HepG2 (cell line): Measurements from ENCODE around the gene SOX12. TPM values are rescaled to one million over a fixed set of nuclear protein-coding genes. Genes with fewer than 3 reads are reported as not detected.

ENCODE experiments used
- ATAD3A ChIP-seq: sonication (generic); formaldehyde crosslinking; IDR thresholded peaks from 2 replicates; pipeline ENCODE4 v1.4.0; 2020; ENCODE audit warnings: missing genetic modification reagents
- FOXM1 ChIP-seq: sonication (generic); formaldehyde crosslinking; IDR thresholded peaks from 2 replicates; pipeline ENCODE4 v1.5.0; 2020; ENCODE audit warnings: missing genetic modification reagents
- KDM5B ChIP-seq: sonication (generic); formaldehyde crosslinking; IDR thresholded peaks from 2 replicates; pipeline ENCODE4 v1.4.0; 2020; ENCODE audit warnings: missing genetic modification reagents, mild to moderate bottlenecking, borderline replicate concordance
- RARA ChIP-seq: IDR thresholded peaks from 2 replicates; pipeline ENCODE4 v1.6.1; 2016; ENCODE audit warnings: missing genetic modification reagents, missing compliant biosample characterization
- RELA ChIP-seq: sonication (generic); formaldehyde crosslinking; IDR thresholded peaks from 2 replicates; pipeline ENCODE4 v1.4.0; 2020; ENCODE audit warnings: missing genetic modification reagents
- REPIN1 ChIP-seq: sonication (generic); formaldehyde crosslinking; IDR thresholded peaks from 2 replicates; pipeline ENCODE4 v1.8.0; 2022; ENCODE audit warnings: missing genetic modification reagents, low read depth, mild to moderate bottlenecking, borderline replicate concordance
- RFX1 ChIP-seq: fragments of 450-650 bp; IDR thresholded peaks from 2 replicates; pipeline ENCODE4 v1.6.1; 2017
- SIX4 ChIP-seq: sonication (generic); formaldehyde crosslinking; IDR thresholded peaks from 2 replicates; pipeline ENCODE4 v1.4.0; 2020; ENCODE audit warnings: missing genetic modification reagents
- SYNCRIP ChIP-seq: fragments of 200-400 bp; formaldehyde crosslinking; IDR thresholded peaks from 2 replicates; pipeline ENCODE4 v1.6.1; 2018; ENCODE audit warnings: mild to moderate bottlenecking, low read depth, low read length; ENCODE audit not compliant: insufficient read depth
- ZC3H4 ChIP-seq: sonication (generic); formaldehyde crosslinking; IDR thresholded peaks from 2 replicates; pipeline ENCODE4 v1.4.0; 2020; ENCODE audit warnings: missing genetic modification reagents, borderline replicate concordance
- ZNF44 ChIP-seq: sonication (generic); formaldehyde crosslinking; IDR thresholded peaks from 2 replicates; pipeline ENCODE4 v1.5.1; 2020; ENCODE audit warnings: mild to moderate bottlenecking, missing genetic modification reagents
- ZNF547 ChIP-seq: sonication (generic); formaldehyde crosslinking; IDR thresholded peaks from 2 replicates; pipeline ENCODE4 v1.5.1; 2020; ENCODE audit warnings: mild to moderate bottlenecking, missing genetic modification reagents
- ZNF550 ChIP-seq: sonication (generic); formaldehyde crosslinking; IDR thresholded peaks from 2 replicates; pipeline ENCODE4 v1.4.0; 2020; ENCODE audit warnings: mild to moderate bottlenecking, missing genetic modification reagents, borderline replicate concordance
- polyA plus RNA-seq, 8 experiments: library from polyadenylated mRNA; depleted of rRNA in 3 of 8; stranded (reverse) in 7 of 8; unstranded in 1 of 8; fragments of >200 nt; fragmentation: Illumina TruSeq in 4 of 8; extraction: Trizol in 4 of 8; gene quantifications; 2 replicates each; pipeline versions ENCODE4 v1.2.1 to v1.2.3, GENCODE V29; 2011 to 2016; ENCODE audit warnings: low read depth in 4 of 8, missing spikeins in 1 of 8, mixed read lengths in 1 of 8; ENCODE audit not compliant: insufficient read depth in 1 of 8
- total RNA-seq, 5 experiments: library from RNA; depleted of rRNA; stranded (reverse); fragments of >200 nt; fragmentation: Illumina TruSeq; extraction: Trizol; gene quantifications; 2 replicates each; pipeline ENCODE4 v1.2.3, GENCODE V29; 2016; ENCODE audit warnings: low read depth in 1 of 5
- TF ChIP-seq, protein P1 (sequence below): sonication (generic); formaldehyde crosslinking; IDR thresholded peaks from 2 replicates; pipeline ENCODE4 v1.4.0; 2020; ENCODE audit warnings: missing genetic modification reagents
- TF ChIP-seq, protein P2 (sequence below): sonication (generic); formaldehyde crosslinking; IDR thresholded peaks from 2 replicates; pipeline ENCODE4 v1.4.0; 2020; ENCODE audit warnings: mild to moderate bottlenecking, missing genetic modification reagents
- TF ChIP-seq, protein P3 (sequence below): sonication (generic); formaldehyde crosslinking; IDR thresholded peaks from 2 replicates; pipeline ENCODE4 v1.4.0; 2020; ENCODE audit warnings: missing genetic modification reagents, borderline replicate concordance

Gene SOX12
- total and polyA plus RNA-seq, 2 of the 13 experiments (the other 11 are each of a cell fraction or from before 2014, with no cell fraction given): 10.0 to 18.7 TPM

DNA sequence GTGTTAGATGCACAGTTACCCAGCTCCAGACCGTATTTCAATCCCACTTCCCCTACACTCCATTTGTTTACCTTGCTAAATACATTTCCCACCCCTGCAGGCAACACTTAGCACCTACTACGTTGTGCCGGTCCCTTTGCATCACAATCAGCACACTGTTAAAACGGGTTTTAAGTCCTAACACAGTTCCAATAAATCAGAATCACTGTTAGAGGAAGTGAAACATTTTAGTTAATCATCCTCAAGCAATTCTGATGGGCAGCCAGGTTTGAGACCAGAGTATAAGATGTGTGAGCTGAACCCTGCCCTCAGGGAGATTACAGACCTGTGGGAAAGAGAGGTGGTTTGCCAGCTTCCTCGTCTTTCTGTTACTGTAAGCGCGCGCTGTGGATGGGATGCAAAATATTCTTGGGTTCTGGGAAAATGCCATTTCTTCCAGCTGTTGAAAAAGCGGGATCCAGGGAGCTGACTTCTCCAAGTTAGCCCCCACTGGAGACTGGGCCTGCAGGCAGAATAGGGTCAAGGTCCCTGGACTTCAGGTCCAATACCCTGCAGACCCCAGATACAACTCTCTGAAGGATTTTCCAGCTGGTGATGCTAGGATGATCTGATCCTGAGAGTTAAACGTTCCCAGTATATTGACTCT, 24.9 kb upstream of the SOX12 start (continued):
- TF ChIP-seq FOXM1 (CRISPR knock-in tag) (no peak), SIX4 (CRISPR knock-in tag) (no peak), KDM5B (no peak), REPIN1 (CRISPR knock-in tag) (no peak), RARA (CRISPR knock-in tag) (no peak), ZNF547 (0 out of 2 replicates have a peak, but pooled peaks have one; percentile 39), RFX1 (no peak), ZNF44 (CRISPR knock-in tag) (no peak), ZNF550 (no peak), RELA (no peak), ZC3H4 (peak; percentile 63), ATAD3A (CRISPR knock-in tag) (no peak), SYNCRIP (no peak)
- TF ChIP-seq, protein P1, sequence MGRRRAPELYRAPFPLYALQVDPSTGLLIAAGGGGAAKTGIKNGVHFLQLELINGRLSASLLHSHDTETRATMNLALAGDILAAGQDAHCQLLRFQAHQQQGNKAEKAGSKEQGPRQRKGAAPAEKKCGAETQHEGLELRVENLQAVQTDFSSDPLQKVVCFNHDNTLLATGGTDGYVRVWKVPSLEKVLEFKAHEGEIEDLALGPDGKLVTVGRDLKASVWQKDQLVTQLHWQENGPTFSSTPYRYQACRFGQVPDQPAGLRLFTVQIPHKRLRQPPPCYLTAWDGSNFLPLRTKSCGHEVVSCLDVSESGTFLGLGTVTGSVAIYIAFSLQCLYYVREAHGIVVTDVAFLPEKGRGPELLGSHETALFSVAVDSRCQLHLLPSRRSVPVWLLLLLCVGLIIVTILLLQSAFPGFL (CRISPR knock-in tag): no peak
- TF ChIP-seq, protein P2, sequence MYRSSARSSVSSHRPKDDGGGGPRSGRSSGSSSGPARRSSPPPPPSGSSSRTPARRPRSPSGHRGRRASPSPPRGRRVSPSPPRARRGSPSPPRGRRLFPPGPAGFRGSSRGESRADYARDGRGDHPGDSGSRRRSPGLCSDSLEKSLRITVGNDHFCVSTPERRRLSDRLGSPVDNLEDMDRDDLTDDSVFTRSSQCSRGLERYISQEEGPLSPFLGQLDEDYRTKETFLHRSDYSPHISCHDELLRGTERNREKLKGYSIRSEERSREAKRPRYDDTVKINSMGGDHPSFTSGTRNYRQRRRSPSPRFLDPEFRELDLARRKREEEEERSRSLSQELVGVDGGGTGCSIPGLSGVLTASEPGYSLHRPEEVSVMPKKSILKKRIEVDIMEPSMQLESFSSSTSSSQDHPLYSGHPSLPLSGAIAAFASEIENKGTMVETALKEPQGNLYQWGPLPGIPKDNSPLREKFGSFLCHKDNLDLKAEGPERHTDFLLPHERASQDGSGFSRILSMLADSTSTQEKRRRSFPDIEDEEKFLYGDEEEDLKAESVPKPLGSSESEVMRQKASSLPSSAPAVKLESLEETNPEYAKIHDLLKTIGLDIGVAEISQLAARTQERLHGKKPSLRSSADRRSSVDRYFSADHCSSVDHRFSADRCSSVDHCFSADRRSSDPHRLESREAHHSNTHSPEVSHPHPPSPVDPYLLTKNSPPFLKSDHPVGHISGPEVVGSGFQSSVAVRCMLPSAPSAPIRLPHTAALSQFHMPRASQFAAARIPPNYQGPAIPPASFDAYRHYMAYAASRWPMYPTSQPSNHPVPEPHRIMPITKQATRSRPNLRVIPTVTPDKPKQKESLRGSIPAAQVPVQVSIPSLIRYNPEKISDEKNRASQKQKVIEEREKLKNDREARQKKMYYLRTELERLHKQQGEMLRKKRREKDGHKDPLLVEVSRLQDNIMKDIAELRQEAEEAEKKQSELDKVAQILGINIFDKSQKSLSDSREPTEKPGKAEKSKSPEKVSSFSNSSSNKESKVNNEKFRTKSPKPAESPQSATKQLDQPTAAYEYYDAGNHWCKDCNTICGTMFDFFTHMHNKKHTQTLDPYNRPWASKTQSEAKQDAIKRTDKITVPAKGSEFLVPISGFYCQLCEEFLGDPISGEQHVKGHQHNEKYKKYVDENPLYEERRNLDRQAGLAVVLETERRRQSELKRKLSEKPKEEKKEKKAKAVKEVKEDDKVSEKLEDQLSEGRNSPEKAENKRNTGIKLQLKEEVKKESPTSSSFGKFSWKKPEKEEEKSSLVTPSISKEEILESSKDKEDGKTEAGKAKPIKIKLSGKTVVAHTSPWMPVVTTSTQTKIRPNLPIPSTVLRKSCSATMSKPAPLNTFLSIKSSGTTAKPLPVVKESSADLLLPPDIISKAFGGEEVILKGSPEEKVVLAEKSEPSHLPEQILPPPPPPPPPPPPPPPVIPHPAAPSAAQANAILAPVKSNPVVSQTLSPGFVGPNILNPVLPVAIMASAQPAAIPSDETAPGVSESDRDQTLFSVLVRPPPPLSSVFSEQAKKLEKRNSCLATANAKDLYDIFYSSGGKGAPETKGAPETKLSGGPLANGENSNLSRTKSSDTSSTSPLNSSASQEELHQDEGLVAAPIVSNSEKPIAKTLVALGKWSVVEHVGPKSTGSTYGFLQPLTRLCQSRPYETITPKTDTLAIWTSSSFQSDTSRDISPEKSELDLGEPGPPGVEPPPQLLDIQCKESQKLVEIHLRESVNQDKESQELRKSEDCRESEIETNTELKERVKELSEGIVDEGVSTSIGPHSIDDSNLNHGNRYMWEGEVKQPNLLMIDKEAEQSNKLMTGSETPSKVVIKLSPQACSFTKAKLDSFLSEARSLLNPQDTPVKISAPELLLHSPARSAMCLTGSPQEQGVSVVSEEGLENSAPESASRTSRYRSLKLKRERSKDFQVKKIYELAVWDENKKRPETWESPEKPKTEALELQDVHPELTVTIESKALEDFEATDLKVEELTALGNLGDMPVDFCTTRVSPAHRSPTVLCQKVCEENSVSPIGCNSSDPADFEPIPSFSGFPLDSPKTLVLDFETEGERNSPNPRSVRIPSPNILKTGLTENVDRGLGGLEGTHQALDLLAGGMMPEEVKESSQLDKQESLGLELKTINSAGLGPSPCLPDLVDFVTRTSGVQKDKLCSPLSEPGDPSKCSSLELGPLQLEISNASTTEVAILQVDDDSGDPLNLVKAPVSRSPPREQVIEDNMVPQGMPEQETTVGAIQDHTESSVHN (CRISPR knock-in tag): no peak
- TF ChIP-seq, protein P3, sequence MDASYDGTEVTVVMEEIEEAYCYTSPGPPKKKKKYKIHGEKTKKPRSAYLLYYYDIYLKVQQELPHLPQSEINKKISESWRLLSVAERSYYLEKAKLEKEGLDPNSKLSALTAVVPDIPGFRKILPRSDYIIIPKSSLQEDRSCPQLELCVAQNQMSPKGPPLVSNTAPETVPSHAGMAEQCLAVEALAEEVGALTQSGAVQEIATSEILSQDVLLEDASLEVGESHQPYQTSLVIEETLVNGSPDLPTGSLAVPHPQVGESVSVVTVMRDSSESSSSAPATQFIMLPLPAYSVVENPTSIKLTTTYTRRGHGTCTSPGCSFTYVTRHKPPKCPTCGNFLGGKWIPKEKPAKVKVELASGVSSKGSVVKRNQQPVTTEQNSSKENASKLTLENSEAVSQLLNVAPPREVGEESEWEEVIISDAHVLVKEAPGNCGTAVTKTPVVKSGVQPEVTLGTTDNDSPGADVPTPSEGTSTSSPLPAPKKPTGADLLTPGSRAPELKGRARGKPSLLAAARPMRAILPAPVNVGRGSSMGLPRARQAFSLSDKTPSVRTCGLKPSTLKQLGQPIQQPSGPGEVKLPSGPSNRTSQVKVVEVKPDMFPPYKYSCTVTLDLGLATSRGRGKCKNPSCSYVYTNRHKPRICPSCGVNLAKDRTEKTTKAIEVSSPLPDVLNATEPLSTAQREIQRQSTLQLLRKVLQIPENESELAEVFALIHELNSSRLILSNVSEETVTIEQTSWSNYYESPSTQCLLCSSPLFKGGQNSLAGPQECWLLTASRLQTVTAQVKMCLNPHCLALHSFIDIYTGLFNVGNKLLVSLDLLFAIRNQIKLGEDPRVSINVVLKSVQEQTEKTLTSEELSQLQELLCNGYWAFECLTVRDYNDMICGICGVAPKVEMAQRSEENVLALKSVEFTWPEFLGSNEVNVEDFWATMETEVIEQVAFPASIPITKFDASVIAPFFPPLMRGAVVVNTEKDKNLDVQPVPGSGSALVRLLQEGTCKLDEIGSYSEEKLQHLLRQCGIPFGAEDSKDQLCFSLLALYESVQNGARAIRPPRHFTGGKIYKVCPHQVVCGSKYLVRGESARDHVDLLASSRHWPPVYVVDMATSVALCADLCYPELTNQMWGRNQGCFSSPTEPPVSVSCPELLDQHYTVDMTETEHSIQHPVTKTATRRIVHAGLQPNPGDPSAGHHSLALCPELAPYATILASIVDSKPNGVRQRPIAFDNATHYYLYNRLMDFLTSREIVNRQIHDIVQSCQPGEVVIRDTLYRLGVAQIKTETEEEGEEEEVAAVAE (CRISPR knock-in tag): no peak
